Cortex of kidney (tissue), 1 donor: ENCODE data around the gene KANSL3.
A peak's percentile ranks its signal among the peaks of the same experiment; 100 is the strongest.
"Not testable (repeated sequence)": the region's sequence is repeated elsewhere in the genome, so short reads cannot be mapped to it uniquely, and the experiment has no call there.

Experiments used
- DNase-seq: peaks from one replicate; lab custom pipeline; 2025; lab: John Stamatoyannopoulos, UW

Gene KANSL3

DNA sequence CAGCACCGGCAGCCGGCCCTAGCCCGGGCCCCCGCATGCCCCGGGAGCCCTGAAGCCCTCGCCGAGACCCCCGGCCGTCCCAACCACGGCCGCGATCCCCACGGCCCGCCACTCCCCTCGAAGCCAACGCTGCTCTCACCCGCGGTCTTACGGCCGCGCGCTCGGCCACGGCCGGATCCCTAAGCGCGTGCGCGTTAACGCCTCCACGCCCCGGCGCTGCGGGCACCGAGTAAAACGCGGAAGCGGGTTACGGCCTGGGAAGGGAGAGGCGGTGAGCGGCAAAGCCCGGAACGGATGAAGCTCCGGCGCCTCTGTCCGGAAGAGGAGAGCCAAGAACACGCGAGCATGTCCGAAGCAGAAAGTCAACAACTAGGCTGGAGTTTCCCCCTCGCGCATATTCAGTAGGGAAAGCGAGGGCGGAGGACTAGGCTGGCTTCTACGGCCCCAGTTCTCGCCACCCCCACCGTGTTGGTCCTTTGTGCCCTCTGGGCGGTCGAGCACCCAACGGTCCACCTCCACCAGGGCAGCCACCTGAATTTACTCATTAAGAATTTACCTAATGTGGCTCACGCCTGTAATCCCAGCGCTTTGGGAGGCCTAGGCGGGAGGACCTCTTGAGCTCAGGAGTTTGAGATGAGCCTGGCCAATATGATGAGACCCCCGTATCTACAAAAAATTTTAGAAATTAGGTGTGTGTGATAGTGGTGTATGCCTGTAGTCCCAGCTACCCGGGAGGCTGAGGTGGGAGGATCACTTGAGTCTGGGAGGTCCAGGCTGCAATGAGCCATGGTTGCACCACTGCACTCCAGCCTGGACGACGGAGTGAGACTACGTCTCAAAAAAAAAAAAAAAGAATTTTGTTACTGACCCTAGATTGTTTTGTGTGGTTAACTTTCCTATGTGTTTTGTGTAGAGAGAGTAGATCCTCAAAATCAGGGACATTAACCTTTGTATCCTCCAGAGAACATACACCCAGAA is at the start of gene KANSL3:
KANSL3 (minus strand) TSS at position 169 of the 978 bp plus-strand sequence. CDS start 1,177 bp downstream, outside the sequence.
- DNase-seq, result peak; percentile 31

DNA sequence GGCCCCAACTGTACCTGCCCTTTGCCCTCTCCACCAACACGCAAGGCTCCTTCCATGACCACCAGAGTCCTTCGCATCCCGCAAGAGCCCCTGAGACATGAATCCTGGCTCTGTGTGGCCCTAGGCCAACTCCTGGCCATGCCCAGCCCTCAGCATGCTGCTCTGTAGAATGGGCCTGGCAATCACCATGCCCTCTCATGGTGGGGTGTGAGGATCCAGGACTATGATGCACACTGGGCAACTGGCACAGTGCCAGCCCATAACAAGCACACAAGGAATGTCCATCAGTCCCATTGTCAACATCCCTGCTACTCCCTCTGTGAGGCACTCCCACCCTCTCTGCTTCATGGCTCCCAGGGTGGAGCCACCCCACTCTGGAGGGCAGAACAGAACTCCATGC is 49.2 kb upstream of the KANSL3 start:
- no peak for DNase-seq

DNA sequence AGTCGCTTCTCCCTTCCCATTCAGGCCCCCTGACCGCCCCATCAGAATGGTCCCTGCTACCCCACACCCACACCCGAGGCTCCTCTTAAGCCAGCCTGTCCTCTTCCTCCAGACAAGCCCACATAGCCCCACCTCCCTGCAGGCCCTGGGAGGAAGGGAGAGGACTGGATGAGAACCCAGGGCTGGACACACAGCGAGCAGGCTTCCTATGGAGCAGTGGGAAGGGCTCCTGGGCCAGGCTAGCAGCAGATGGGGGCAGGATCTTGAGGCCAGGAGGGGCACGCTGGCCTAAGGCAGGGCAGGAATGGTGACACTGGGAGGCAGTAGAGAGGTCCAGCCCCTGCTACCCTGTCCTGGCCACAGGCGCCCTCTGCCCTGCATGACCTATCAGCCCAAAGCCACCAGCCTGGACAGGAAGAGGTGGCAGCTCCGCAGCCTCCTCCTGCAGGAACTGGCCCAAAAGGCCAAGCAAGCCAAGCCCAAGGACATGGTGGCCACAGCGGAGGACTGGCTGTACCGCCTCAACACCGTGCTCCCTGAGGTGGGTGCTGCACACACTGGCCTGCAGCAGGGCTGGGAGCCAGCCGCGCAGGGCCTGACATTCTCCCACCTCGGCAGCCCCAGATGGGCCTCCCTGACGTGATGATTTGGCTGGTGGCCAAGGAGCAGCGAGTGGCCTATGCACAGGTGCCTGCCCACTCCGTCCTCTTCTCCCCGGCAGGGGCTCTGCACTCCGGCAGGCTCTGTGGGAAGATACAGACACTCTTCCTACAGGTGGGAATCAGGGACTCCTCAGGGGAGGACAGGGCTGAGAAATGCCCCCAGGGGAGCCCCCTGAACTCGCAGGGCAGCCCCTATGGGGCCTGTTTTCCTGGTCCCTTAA is 47.7 kb upstream of the KANSL3 start:
- DNase-seq, result no peak

DNA sequence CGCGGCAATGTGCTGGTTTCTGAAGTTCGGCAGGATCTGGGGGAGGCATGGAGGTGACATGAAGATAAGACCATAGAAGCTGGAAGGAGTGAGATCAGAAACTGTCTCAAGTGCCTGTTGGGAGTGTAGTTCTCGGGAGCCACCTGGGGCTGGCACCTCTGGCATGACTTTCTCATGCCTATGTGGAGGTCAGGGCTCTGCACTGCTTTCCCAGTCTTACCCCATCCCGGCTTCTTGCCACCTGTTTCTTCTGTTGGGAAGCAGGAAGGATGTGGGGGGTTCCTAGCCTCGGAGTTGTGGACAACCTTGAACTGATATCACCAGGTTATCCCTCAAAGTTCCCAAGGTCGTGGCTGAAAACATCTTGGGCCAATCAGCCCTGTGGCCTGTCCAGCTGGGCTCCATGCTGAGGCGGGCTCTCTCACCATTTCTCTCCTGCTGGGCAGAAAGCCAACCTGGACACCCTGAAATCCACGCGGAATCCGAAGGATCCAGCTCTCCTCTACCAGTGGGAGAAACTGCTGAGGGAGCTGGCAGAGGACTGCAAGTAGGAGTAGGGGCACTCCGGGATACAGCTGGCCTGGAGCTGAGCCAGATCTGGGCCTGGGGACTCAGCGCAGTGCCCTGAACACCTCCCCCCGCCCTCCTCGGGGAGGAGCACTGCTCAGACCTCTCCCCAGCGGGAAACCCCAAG is 46.9 kb upstream of the KANSL3 start:
- DNase-seq, result no peak

DNA sequence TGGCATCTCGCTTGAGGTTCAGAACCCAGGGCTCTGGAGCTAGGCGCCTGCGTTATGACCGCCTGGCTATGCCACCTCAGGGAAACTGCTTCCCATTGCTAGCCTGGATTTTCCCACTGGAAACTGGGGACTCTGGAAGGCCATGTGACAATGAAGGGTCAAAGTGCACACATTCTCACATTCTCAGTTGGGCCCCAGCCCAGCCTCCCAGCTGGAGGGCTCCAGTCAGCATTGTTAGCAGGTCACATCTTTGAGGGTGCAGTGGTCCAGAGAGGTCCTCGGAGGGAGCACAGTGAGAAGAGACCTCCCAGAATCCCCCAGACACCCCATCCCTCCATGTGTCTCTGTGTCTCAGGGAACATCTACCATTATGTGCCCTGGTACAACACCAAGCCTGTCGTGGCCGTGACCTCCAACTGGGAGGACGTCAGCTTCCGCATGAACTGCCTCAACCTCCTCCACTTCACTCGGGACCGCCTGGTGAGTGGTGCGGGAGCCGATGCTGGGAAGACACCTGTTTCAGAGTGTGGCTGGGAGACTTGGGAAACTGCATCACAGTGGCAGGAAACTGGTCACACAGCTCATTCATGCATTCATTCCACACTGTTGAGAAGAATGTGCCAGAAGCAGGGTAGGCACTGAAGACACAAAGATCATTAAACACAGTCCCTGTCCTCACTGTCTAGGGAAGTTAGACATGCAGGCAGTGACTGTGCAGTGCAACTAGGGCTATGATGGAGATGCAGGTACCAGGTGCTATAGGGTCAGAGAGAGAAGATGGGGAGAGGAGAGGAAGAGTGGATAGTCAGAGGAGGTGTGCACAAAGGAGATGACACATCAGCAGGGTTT is 46.1 kb upstream of the KANSL3 start:
- no peak for DNase-seq

DNA sequence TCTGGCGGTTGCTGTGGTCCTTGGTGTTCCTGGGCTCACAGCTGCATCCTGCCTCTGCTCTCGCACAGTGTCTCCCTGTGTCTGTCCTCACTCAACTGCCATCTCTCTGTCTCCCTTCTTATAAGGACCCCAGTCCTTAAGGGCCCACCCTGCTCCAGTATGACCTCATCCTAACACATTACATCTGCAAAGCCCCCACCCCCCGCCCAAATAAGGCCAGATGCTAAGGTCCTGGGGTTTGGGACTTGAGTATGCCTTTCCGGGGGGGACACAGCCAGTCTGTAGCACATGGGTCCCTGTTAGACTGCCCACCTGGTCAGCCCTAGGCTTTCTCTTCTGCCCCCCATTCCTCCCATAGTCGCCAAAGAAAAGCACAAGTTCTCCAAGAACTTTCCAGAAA is 45.2 kb upstream of the KANSL3 start:
- DNase-seq, result no peak

DNA sequence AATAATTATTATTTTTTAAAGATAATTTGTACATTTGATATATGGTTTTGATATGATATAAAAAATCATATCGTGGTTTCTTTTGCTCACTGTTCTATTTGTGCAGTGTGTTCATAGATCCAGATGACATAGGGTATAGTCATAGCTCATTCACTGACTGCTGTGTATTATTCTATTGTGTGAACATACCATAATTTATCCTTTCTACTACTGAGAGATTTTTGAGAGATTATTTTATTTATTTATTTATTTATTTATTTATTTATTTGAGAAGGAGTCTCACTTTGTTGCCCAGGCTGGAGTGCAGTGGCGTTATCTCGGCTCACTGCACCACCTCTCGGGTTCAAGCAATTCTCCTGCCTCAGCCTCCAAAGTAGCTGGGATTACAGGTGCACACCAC is 43.4 kb upstream of the KANSL3 start:
- no peak for DNase-seq

DNA sequence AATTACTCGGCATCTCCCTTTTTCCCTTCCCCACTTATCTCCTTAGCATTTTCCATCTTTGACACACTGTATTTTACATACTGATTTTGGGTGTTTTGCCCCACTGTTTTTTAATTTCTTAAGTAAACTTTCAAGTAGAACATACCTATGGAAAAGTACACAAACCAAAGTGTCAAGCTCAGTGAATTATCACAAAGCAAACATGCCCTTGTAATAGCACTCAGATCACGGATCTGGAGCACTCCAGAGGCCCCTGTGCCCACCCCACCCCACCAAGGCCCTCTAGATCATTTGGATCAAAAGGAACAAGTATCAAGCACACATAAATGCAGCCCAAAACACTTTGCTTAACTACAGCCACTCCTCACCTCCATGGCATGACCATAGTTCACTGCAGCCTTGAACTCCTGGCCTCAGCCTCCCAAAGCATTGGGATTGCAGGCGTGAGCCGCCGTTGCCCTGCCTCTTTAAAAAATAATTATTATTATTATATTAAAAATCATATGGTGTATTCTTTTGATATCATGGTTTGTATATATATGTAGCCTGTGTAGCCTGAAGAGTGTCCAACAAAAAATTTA is 42.5 kb upstream of the KANSL3 start:
- no peak for DNase-seq

DNA sequence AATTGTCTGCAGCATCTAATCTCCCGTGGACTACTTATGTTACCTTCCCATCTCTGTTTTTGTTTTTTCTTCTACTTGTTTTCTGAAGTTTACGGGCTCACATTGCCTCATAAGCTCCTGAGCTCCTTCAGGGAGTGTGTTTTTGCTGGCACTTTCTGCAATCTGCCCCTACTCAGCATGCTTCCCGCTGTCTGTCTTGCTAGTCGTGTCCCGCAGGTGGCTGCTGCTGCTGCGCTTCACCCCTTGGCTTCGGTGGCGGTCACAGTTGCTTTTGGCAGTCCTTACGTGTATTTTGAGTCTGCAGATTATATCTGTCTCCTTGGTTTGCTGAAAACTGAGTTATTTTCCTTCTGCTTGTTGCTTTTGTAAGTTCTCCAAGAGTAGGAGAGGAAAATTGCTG is 41.7 kb upstream of the KANSL3 start:
- DNase-seq, result no peak

DNA sequence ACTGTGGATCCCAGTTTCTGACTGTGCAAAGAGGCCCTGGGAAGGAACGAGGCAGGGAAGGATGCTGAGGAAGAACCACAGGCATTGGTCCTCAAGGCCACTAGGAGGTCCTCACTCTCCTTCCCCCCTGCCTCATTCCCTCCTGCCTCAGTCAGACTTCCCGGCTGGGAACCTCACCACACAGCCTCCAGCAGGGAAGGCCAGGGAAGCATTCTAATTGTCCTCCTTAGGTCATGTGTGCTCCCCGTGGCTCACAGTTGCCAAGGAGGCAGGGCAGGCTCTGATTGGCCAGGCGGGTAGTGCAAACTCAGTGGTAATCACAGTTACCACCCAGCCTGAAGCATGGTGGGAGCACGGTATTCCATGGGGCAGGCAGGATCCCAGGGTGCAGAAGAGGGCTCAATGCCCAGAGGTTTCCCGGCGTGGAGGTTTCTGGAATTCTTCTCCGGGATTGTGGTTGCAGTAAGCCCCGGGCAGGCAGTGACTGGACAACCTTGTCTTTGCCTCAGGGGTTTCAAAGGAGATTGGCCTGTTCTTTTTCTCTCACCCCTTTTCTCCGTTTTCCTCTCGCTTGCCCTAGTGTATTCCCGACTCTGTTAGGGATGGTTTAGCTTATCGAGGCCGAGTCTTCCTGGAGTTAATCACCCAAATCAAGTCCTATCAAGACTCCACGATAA is 31.6 kb upstream of the KANSL3 start:
- no peak for DNase-seq

DNA sequence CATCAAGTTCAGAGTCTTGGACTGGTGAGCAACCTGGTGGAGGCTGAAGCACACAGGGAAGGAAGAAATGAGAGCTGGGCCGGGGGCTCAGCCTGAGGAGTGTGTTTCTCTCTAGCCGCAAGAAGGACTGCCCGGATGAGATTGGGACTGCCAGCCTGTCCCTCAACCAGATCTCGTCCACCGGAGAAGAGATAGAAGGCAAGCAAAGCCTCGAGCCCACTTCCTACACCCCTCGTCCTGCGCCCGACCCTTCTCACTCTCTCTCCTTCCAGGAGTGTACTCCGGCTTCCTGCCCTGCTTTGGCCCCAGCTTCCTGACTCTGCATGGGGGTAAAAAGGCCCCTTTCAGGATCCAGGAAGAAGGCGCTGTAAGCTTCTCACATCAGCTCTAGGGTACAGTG is 30.7 kb upstream of the KANSL3 start:
- DNase-seq, result no peak

DNA sequence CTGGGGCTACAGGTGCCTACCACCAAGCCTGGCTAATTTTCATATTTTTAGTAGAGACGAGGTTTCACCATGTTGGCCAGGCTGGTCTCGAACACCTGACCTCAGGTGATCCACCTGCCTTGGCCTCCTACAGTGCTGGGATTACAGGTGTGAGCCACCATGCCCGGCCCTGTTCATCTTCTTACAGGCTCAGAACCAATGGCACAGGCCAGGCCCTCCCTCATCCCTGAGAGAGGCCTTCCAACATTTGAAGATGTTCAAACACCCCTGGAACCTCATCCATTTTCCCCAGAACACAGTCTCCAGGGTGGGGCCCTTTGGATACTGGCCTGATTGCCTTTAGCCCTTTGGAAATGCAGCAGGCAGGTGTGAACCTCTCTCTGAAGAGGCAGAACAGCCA is 27.6 kb upstream of the KANSL3 start:
- DNase-seq, result not testable (repeated sequence)

DNA sequence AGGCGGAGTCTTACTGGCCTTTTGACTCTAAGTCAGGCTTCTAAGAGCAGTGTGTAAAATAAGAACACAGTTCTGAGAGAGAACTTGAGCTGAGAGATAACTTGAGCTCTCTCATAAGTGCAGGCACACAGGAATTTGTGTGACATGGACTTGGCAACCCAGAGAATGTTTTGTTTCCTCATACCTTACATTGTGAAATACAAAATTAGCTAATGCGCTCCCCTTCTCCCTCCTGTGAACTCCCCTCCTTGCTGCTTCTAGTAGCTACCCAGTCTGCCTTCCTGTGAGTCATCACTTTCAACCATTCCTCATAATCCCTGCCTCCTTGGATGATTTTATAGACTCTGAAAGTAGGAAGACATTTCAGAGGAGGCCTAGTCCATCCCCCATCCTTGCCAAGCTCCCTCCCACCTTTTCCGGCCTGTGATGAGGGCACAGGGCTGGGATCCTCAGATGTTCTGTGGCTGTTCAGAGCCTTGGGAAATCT is 27.0 kb upstream of the KANSL3 start:
- no peak for DNase-seq

DNA sequence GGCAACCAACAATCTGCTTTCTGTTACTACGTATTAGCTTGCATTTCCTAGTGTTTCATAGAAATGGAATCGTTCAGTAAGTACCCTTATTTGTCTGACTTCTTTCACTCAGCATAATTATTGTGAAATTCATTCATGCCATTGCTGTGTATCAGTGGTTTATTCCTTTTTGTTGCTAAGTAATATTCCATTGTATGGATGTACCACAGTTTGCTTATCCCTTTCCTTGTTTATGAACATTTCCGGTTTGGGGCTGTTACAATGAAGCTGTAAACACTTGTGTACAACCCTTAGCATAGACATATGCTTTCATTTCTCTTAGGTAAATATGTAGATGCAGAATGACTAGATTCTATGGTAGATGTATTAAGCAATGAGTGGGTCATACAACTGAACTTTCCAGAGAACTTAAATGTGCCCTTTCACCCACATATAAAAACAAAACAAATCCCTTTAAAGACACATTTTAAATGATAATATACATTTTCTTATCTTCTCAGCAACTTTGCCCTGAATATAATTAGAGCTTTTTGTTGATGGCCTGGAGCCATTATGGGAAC is 26.3 kb upstream of the KANSL3 start:
- no peak for DNase-seq

DNA sequence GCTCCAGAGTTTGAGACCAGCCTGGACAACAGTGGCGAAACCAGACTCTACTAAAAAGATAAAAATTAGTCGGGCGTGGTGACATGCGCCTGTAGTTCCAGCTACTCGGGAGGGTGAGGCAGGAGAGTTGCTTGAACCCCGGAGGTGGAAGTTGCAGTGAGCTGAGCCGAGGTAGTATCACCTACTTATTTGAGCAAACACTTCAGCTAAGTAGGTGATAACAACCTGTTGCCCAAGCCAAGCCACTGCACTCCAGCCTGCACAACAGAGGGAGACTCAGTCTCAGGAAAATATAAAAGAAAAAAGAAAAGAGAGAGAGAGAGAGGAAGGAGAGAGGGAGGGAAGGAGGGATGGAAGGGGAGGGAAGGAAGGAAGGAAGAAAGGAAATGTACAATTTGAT is 25.7 kb upstream of the KANSL3 start:
- no peak for DNase-seq

DNA sequence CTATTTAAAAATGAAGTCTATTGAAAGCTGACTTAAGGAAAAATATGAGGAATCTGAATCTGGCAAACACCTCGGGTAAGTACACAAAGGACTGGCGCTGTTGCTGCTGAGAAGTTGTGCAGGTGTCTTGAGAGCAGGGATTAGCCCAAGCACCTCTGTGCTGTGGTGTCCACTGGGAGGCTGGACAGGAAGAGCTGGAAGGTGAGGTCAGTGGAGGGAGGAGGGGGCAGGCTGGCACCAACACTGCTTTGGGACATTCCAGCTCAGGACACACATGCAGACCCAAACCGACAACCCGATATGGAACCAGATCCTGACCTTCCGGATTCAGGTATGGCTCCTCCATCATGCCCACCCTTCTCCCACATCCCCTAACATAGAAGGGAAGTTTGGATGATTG is 25.1 kb upstream of the KANSL3 start:
- DNase-seq, result no peak

DNA sequence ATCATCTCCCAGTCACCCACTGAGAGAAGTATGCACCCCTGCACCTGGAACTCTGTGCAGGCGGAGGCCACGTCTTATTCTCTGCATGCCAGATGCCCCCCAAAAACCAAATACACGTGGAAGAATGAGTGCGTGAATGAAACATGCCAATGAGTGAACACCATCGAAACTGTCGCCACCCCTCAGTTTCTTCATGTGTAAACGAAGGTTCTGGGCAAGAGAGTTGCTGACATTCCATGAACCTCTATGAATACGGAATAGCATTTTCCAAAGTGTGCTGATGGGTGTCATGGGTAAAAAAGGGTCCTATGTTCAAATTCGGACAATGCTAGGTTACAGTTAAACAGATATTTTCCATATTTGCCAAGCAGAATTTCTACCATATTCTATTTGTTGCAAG is 24.2 kb upstream of the KANSL3 start:
- DNase-seq, result no peak

DNA sequence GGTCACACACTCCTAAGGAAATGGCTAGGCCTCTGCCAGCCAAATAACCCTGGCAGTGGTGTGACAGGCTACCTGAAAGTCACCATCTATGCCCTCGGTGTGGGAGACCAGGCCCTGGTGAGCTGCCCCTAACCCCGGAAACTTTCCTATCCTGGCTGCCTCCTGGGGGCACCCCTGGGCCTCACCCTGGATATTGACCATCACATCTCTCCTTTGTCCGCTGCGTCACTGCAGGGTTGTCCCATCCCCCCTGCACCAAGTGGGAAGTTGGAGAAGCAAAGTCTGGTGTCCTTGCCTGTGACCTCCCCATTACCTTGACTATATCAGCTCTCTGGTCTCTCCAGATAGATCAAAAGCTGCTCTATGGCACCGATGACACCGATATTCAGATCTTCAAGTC is 23.2 kb upstream of the KANSL3 start:
- DNase-seq, result no peak

DNA sequence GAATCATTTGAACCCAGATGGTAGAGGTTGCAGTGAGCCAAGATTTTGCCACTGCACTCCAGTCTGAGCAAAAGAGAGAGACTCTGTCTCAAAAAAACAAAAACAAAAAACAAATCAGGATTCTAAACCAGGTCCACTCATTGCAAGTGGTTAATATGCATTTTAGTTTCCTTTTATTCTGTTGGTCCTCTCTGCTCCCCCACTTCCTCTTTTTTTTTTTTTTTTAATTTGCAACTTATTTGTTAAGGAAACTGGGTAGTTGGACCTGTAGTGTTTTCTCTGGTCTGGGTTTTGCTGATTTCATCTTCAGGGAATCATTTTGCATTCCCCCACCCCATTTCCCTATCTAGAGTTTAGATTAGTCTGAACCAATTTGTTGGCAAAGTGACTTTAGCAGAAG is 18.4 kb upstream of the KANSL3 start:
- no peak for DNase-seq

DNA sequence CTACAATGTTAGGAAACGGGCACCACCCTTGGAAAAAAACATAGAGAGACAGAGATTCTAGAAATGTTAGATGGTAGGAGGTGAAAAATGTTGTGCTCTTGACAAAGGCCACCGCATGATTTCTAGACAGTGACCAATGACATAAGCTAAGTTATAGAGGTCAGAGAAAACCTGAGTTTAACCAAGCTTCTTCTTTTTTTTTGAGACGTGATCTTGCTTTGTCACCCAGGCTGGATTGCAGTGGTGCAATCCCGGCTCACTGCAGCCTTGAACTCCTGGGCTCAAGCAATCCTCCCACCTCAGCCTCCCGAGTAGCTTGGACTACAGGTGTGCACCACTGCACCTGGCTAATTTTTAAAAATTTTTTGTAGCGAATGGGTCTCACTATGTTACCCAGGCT is 17.4 kb upstream of the KANSL3 start:
- no peak for DNase-seq
